Left lobe of liver (tissue), 2 donors: ENCODE results near the gene RTN4IP1. TPM values are rescaled to one million over a fixed set of nuclear protein-coding genes. Genes with fewer than 3 reads are reported as not detected.

Source experiments
- ATAC-seq: fragments of 200-7000 bp; cut with Tn5 transposase; one replicate; pipeline ENCODE4 v1.9.1; 2020; ENCODE audit warnings: mild to moderate bottlenecking, moderate library complexity
- DNase-seq: peaks from one replicate; pipeline ENCODE4 v3.0.0-alpha.2; 2020; ENCODE audit warnings: low spot score
- total RNA-seq: library from RNA; stranded (reverse); gene quantifications from one replicate; pipeline ENCODE4 v1.2.1, GENCODE V29; 2021
- donor health status: DM: no; HTN: no; CAD: no; lungs with moderate emphysema.
- donor health status: DM: no; HTN: yes; CAD: no.

The RTN4IP1 gene
- total RNA-seq, 1 donor from 2014 or later = 6.3 TPM

GRCh38 chr6:106525107-106525881 is 104.0 kb downstream of the RTN4IP1 start:
- peak; percentile 82 for ATAC-seq

GRCh38 chr6:106522562-106523250 is 106.6 kb downstream of the RTN4IP1 start:
- no peak for ATAC-seq
- DNase-seq = no peak

More at GRCh38 chr6:106525107-106525881, 104.0 kb downstream of the RTN4IP1 start:
- DNase-seq = no peak

Other genes with a start within 250 kb of the RTN4IP1 start
- 6.0 TPM for gene QRSL1, start 80 bp upstream of the RTN4IP1 start, total RNA-seq